Iris pigment epithelial cell (primary cell): Measurements from ENCODE around the gene VWA7.
"Not testable (repeated sequence)": the region's sequence is repeated elsewhere in the genome, so short reads cannot be mapped to it uniquely, and the experiment has no call there.

Experiments used
- DNase-seq: peaks from one replicate; pipeline ENCODE4 v3.0.0-alpha.2; 2011; ENCODE audit warnings: low read depth

VWA7 gene

DNA sequence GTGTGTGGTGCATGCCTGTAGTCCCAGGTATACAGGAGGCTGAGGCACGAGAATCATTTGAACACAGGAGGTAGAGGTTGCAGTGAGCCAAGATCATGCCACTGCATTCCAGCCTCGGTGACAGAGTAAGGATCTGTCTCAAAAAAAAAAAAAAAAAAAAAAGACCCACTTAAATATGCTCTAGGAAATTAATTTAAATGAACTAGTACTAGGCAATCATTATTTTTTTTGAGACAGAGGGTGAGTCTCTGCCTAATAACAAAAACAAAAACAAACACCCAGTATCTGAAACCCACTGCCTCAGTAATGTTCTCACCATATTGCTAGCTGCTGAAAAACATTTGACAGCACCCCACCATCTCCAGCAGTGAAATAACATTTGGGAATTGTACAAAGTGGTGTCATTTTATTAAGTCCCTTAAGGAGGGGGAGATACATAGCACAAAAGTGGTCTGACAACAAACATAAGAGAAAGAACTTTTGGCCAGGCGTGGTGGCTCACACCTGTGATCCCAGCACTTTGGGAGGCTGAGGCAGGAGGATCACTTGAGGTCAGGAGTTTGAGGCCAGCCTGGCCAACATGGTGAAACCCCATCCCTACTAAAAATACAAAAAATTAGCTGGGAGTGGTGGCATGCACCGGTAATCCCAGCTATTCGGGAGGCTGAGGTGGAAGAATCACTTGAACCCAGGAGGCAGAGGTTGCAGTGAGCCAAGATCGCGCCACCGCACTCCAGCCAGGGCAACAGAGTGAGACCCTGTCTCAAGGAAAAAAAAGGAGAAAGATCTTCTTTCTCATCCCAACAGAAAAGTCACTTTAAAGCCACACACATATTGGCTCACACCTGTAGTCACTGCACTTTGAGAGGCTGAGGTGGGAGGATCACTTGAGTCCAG lies 24.2 kb upstream of the VWA7 start:
- not testable (repeated sequence) for DNase-seq

DNA sequence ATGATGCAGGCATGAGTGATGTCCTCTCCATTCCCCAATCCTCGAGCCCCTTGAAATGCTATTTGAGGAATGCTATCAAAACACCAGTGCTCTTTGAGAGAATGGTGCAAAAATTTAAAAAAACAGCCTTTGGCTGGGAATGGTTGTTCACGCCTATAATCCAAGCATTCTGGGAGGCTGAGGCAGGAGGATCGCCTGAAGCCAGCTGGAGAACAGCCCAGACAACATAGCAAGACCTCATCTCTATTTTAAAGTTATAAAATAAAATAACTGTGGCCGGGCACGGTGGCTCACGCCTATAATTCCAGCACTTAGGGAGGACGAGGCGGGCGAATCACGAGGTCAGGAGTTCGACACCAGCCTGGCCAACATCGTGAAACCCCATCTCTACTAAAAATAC lies 22.7 kb upstream of the VWA7 start:
- no peak for DNase-seq

DNA sequence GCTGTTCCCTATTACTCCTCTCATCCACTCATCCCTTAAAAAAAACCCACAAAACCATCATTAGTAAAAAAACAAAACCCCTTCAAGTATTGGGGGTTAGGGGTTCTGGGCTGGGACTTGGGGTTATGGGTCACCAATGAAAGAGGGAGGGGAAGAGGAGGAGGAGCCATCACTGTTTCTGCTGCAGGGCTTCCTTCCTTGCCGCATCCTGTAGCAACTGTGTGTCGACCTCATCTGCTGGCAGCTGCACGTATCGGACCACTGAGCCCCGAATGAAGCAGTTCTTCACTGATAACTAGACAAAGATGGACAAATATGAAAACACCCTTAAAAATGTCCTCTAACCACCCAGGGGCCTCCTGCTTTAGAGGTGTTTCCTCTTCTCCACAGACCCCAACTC lies 20.5 kb upstream of the VWA7 start:
- DNase-seq, result no peak

DNA sequence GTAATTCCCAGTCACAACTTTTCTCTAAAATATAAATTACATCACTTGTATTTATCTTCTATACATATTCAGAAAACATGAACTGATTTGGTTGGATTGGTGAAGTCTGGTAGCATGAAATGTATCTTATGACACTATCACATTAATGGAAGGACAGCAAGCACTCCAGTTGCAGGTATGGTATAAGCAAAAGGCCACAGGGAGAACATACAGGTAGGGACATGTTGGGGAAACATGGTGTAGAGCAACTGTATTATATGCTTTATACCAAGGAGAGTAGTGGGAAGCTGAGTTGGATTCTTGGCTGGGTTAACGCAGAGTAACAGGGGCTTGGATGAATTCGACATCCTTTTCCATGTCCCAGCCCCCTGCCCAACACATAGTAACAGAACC lies 19.9 kb upstream of the VWA7 start:
- no peak for DNase-seq

DNA sequence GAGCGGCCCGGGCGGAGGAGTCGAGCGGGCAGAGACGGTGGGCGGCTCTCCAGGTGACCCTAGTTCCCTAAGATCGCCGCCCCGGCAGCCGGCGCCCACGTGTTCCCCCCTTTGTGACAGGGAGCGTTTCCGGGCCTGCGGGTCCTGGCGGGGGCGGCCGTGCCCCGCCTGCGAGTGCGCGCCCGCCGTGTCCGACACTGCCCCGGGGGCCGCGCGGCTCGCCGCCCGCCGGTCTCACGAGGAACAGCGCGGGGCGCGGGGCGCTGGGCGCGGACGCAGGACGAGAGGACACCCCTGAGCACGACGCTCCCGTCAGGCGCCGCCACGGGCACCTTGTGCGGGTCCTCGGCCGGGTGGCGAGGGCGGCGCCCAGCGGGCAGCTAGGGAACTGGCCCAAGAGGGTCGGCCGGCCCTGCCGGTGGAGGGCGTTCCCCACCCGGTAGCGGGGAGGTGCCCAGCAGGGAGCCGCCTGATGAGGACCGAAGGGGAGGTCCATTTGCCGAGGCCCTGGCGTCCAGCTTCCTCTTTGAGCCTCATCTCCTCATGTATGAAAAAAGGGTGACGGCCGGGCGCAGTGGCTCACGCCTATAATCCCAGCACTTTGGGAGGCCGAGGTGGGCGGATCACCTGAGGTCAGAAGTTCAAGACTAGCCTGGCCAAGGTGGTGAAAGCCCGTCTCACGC lies 18.6 kb upstream of the VWA7 start, which contains the start of gene VARS1:
TSS of gene VARS1 (minus strand) at position 137 of the 683 bp plus-strand sequence. CDS start 535 bp downstream, outside the sequence.
- peak; percentile 87 for DNase-seq

DNA sequence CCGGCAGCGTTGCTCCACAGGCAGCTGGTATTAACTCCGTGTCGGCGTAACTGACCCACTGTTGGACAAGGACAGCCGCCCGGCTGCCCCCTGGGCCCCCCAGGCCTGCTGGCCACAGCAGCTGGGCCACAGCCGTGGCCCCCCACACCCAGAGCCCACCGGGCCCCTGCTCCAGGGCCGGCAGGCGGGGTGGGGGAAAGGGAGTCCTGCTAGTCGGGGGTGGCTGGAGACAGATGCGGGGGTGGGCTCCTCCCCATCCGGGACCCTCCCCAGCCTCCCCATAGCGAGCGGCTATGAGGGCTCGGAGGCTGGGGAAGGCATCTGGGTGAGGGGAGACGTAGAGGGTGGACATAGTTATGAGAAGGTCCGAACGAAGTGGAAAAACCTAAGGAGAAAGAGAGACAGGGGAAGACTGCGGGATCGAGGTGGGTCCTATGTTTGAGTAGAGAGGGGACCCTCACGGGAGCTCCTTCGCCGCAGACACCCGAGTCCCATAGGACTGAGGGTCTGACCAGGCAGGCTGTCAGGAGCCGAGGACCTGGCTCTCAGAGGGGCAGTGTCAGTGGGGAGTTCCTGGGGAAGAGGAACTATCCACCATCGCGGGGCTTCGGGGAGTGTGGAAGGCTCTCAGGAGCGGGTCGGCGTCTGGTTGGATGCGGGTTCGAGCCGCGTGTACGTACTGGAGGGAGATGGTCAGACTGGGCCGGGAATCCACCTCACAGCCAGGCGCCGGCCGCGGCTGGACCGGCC lies 17.9 kb upstream of the VWA7 start:
- peak; percentile 59 for DNase-seq

DNA sequence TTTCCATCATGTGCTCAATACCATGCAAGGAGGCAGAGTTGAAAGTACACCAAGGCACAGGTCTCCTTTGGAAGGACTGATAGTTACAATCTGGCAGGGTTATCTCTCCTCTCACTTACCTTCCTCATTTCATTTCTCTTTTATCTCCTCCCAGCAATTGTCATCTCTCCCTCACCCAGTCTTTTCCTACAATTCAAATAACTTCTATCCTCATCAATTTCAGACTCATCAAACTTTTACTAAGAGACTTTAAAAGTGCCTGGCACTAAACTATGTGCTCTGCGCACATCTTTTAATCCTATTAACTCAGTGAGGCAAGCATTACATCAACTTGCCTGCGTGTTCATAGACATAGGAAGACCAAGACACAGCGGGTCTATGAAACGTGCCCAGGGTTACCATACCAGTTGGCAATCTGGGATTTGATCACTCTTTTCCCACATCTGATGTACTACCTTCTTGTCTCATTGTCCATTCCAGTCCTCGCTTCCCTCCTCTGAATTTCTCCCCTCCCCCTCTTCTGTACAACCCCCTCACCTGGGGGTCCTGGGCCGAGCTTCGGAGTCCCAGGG lies 17.3 kb upstream of the VWA7 start:
- DNase-seq, result peak; percentile 63

DNA sequence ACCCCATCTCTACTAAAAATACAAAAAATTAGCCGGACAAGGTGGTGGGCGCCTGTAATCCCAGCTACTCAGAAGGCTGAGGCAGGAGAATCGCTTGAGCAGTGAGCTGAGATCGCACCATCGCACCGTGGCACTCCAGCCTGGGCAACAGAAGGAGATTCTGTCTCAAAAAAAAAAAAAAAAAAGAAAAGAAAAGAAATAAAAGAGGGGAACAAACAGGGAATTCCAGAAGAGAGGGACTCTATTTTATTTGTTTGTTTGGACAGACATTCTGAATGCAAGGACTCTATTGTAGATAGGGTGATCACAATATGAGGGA lies 16.8 kb upstream of the VWA7 start:
- not testable (repeated sequence) for DNase-seq

DNA sequence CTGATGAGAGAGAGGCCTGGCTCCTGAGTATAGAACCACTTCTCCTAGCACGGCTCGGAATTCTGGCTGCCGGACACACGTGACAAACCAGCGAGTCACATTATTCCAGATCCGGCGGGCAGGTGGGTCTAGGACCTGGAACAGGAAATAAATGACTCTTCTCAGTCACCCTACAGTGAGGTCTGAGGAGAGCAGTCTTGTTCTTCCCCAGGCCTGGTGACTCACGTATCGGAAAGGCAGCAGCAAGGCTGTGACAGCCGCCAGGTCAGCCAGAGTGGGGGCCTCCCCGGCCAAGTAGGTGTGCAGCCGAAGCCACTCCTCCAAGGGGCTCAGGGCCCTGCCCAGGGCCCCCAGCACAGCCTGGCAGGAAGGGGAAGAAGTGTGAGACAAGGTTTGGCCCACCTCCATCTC lies 15.6 kb upstream of the VWA7 start:
- peak; percentile 70 for DNase-seq

DNA sequence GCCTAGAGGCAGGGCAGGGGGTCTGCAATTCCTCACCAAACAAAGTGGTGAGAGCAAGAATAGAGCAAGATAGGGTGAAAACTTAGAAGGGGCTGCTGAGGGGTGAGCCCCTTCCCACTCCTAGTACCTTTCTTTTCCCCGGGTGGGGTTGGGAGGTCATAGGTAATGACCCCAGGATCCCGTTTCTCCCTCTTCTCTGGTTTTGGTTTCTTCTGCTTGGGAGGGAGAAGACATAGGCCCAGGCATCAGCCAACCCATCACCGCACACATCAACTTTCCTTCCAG lies 14.9 kb upstream of the VWA7 start:
- no peak for DNase-seq

DNA sequence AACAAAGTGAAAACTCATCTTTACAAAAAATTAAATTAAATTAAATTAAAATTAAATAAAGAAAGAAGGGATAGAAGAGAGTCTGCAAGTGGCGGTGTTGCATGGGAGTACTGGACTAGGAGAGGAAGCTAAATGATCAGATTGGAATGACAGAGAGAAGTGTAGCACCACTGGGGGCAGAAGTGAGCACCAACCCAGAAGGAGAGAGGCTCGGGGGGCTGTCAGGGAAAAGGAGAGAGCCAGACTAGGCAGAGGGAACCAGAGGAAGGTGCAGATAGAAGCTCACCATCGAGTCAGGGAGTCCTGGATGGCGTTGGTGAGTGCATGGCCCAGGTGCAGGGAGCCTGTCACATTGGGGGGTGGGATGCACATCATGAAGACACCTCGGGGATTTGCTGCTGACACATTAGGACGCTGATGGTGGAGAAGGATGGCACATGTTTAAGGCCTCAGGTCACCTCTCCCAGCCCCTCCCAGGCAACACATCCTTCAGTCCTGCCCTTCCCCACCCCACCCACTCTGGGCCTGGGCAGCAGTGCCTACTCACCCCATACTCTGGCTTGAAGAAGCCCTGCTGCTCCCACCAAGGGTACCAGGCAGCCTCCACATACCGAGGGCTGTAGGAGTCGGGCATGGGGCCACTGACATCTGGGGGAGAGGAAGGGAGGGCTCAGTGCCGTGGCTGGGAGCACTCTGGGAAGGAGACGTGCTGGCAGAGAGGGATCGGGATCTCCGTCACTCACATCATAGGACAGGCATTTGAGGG lies 14.4 kb upstream of the VWA7 start:
- peak; percentile 37 for DNase-seq

DNA sequence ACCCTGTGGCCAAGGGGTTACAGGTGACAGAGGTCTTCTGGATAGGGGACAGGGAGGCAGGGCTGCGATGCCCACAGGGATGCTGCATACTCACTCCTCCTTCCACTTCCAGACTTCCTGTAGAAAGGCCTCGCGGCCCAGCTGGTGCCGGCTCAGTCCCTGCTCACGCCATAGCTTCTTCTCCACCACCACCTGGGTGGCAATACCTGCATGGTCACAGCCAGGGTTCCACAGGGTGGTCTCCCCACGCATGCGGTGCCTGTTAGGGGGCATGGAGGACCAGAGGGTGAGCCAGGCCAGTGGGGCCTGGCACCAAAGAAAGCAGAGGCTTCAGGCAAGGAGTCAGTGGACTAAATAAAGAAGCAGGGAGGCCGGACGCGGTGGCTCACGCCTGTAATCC lies 8.3 kb upstream of the VWA7 start:
- no peak for DNase-seq

DNA sequence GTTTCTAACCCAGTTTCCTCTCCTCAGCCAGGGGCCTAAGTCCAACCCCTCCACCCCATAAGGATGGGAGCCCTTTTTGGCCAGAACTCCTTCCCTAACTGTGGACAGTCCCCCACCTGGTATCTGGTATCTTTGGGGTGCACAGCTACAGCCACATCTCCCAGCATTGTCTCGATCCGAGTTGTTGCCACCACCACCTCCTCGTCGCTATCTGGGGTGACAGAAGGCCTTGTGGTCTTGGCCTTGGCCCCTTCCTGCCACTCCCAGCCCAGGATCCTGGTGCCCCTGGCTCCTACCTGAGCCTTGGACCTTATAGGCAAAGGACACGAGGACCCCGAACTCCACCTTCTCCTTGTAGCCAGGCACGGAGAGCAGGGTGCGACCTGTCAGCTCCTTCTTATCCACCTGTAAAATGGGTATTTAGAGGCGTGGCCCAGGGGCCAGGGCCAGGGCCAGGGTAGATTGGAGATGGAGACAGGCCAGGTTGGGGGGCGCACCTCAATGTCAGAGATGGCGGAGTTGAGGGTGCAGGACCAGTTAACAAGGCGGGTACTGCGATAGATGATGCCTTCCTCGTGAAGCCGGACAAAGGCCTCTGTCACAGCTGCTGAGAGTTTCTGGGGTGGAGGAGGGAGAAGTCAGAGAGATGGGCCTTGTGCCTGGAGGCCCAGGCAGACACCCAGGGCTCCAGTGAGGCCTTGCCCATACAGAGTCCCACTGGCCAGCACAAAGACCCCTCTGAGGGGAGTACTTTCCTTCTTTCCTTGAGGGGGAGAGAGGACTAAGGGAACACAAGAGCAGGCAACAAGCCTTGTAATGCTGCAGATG lies 7.2 kb upstream of the VWA7 start:
- DNase-seq, result no peak

DNA sequence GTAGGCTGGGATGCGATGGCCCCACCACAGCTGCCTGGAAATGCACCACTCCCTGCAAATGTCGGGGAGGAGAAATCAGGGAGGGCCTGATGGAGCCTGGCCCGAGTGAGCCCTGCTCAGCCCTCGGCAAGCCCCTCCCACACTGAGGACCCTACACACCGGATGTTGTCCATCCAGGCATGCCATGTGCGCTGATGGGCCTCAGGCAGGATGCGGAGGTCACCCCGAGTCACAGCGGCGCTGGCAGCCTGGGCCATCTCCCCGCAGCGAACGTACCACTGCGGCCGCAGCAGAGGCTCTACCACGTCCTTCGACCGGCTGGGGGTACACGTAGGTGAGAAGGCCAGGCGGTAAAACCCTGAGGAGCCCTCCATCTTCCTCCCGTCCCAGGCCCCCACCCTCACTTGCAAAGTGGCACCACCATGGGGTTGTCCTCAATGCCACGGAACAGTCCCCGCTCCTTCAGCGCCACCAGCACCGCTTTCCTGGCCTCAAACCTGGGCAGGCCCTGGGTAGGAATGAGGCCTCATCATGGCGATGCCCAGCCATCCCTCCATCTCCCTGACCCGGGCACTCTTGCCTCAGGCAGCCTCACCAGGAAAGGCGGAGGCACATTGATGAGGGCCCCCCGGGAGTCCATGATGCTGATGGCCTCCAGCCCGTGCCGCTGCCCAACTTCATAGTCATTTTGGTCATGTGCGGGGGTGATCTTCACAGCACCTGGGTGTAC lies 5.2 kb upstream of the VWA7 start:
- DNase-seq, result no peak

DNA sequence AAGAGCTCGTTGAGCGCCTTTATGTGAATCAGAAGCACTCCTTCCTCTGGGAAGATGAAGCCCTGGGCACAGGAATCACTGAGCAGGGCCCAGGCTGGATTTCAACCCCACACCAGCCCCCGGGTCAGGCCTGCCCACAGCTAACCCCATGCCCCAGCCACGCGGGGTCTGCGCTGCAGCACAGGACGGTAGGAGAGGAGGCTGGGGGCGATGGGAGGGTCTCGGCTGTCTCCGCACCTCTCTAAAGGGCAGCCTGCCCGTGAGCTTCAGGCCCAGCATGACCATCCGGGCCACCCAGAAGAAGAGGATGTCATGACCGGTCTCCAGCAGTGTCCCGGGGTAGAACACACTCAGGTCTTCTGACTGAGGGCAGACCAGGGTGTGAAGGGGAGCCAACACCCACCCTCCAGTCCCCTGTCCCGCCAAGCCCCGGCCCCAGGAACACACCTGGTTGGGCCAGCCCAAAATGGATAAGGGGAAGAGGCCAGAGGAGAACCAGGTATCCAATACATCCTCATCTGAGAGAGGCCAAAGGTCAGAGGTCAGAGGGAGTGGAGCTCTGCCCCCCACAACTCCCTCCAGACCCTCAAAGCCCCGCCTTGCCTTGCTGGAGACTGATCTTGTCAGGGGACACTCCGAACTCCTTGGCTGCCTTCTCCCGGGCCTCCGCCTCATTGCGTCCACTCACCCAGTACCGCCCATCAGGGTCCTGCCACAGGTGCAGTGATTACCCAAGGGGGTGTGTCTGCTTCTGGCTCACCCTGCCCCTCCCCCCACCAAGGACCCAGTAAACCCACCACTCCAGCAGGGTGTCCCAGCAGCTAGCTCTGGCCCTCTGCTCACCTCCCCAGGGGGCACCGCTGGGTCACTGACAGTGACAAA lies 4.4 kb upstream of the VWA7 start:
- DNase-seq, result no peak

DNA sequence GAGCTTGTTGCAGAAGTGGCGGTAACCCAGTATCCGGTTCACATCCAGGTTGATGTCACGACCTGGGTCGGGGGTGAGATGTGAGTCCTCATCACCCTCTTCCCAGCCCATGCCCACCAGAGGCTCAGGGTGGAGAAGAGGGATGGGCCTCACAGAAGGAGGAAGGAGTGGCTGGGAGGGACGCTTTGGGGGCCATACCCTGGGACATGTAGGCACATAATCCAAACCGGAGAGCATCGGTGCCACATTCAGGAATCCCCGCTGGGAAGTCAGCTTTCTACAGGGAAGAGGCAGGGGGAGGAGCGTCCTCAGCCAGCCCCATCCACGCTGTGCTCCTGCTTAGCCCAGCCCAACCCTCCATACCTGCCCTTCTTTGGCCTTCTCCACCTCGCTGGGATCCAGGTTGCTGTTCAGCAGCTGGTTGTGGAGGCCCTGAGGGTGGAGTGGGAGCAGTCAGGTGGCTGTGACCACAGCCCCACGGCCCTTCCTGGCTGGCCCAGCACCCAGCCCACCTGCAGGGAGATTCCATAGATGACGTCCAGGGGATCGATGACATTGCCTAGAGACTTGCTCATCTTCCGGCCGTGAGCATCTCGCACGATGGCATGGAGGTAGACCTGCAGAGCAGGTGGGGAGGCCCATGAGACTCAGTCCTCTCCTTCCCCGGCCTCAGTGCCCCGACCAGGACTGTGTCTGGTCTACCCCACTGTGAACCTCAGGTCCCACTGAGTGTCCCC lies 3.5 kb upstream of the VWA7 start:
- DNase-seq, result no peak

DNA sequence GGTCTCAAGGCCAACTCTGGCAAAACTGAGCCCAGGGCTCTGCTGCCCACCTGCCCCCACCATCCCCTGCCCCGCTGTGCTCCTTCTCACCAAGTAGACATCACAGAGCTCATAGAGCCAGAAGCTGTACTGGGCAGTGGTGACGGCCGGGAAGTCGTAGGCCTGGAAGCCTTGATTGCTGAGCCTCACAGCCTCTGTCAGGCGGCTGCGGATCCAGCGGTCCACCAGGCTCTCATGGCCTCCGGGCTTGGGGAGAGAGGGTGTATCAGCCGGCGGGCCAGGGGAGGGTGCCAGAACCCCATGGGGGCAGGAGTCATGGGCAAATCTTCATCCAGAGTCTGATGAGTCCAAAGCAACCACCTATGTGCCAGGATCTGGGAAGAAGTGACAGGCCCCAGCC lies 2.8 kb upstream of the VWA7 start:
- no peak for DNase-seq

DNA sequence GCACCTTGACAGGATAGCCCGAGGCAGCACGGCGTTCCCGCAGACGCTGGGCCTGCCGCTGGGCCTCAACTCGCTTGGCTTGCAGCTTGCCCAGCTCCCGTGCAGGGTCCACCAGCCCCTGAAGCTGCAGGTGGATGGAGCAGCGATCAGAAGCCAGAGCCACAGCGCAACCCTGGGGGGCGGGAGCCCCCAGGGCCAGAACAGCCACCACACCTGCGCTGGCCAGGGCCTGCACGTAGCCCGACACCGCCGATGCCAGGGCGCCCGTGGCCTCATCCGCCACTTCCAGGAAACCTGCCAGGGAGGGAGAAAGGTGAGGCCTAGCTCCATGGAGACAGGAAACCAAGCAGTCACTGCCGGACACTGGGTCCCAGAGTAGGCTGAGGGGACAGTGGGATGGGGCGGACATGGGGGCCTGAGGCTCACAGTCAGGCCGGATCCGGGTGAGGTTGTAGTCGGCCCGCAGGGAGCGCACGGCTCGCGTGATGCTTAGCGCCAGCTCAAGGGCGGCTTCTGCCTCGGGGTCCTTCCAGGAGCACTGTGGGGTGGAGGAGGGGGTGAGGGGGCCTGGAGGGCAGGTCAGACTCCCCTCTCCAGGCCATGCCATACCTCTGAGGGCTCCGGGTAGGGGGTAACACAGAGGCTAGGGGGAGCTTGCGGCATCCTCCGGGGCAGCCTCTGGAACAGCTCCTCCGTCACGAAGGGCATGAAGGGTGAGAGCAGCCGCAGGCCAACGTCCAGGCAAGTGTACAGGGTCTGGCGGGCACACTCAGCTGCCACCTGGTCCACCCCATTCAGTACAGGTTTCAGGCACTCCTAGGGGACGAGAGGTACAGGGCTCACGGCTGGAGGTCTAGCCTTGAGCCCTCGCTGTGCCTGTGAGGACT lies 2.1 kb upstream of the VWA7 start:
- DNase-seq, result no peak
